ENCODE results near the gene TMEM132C.

DNA sequence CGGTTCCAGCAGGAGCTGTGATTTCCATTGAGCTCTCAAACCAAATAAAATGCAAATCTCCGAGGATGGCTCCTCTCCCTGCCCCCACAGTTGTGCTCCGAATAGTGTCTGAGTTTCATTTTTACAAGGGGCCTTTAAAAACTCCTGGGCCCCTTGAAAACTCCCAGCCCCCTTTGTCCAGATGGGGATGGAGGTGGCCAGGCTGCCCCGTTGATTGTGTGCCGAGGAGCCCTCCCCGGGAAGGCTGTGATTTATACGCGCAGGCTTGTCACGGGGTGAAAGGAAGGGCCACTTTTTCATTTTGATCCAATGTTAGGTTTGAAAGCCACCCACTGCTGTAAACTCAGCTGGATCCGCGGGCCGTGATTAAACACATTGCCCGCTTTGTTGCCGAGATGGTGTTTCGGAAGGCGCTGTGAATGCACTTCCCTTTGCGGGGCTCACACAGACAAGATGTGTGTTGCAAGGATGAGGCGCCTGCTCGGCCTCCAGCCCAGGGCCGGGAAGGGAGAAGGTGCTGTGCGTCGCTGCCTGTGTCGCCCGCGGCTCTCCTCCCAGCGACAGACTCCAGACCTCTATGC is 98.8 kb downstream of the TMEM132C start:
- TF ChIP-seq CTCF (IDR thresholded peaks at IDR 0.05; ENCODE audit: low read depth, low read length, missing input control), result no peak
- no peak for TF ChIP-seq EGR1 (IDR thresholded peaks at IDR 0.05; ENCODE audit: low read depth in 2 of 2)
- no peak for TF ChIP-seq GABPA (IDR thresholded peaks at IDR 0.05 in 1 of 2, conservative IDR thresholded peaks at IDR 0.05 in 1 of 2)
- no peak for TF ChIP-seq FOXA2 (IDR thresholded peaks at IDR 0.05)
- TF ChIP-seq RAD21 (IDR thresholded peaks at IDR 0.05), result no peak
- no peak for TF ChIP-seq YY1 (IDR thresholded peaks at IDR 0.05)
- TF ChIP-seq ZBTB33 (IDR thresholded peaks at IDR 0.05), result no peak
- TF ChIP-seq FOXA1 (IDR thresholded peaks at IDR 0.05), result no peak
- TF ChIP-seq RXRA (IDR thresholded peaks at IDR 0.05), result no peak
- TF ChIP-seq SP1 (IDR thresholded peaks at IDR 0.05), result no peak
- TF ChIP-seq NR2F2 (IDR thresholded peaks at IDR 0.05), result no peak
- no peak for TF ChIP-seq REST (IDR thresholded peaks at IDR 0.05)

Measured in liver (tissue), 3 donors.